ENCODE measurements around the gene ADAMTS17.
"Not testable (repeated sequence)": the region's sequence is repeated elsewhere in the genome, so short reads cannot be mapped to it uniquely, and the experiment has no call there.

ADAMTS17 gene

GRCh38 chr15:100093211-100094126, 248.3 kb downstream of the ADAMTS17 start:
- no peak for DNase-seq (ENCODE audit: low read depth in 1 of 2, low spot score in 1 of 2)

GRCh38 chr15:100092034-100092433, 249.7 kb downstream of the ADAMTS17 start:
- no peak for DNase-seq (ENCODE audit: low read depth in 1 of 2, low spot score in 1 of 2)

- DNase-seq (ENCODE audit: low read depth in 1 of 2, low spot score in 1 of 2), result no peak
These were observed 251.4 kb downstream of the ADAMTS17 start for GRCh38 chr15:100090411-100090810.

GRCh38 chr15:100084042-100084821, 257.5 kb downstream of the ADAMTS17 start:
- not testable (repeated sequence) for DNase-seq (ENCODE audit: low read depth in 1 of 2, low spot score in 1 of 2)

- DNase-seq (ENCODE audit: low read depth in 1 of 2, low spot score in 1 of 2), result no peak
These were observed 258.2 kb downstream of the ADAMTS17 start for GRCh38 chr15:100083572-100083971.

- DNase-seq (ENCODE audit: low read depth in 1 of 2, low spot score in 1 of 2), result no peak
These were observed 258.9 kb downstream of the ADAMTS17 start for GRCh38 chr15:100082761-100083402.

- no peak for DNase-seq (ENCODE audit: low read depth in 1 of 2, low spot score in 1 of 2)
These were observed 260.3 kb downstream of the ADAMTS17 start for GRCh38 chr15:100081454-100081853.

GRCh38 chr15:100078511-100079220, 263.1 kb downstream of the ADAMTS17 start:
- no peak for DNase-seq (ENCODE audit: low read depth in 1 of 2, low spot score in 1 of 2)

- no peak for DNase-seq (ENCODE audit: low read depth in 1 of 2, low spot score in 1 of 2)
These were observed 266.5 kb downstream of the ADAMTS17 start for GRCh38 chr15:100075229-100075628.

GRCh38 chr15:100073982-100074381, 267.8 kb downstream of the ADAMTS17 start:
- DNase-seq (ENCODE audit: low read depth in 1 of 2, low spot score in 1 of 2), result no peak

- DNase-seq (ENCODE audit: low read depth in 1 of 2, low spot score in 1 of 2), result not testable (repeated sequence)
These were observed 275.1 kb downstream of the ADAMTS17 start for GRCh38 chr15:100066521-100067280.

GRCh38 chr15:100061944-100062343, 279.8 kb downstream of the ADAMTS17 start:
- no peak for DNase-seq (ENCODE audit: low read depth in 1 of 2, low spot score in 1 of 2)

GRCh38 chr15:100060276-100060926, 281.4 kb downstream of the ADAMTS17 start:
- no peak for DNase-seq (ENCODE audit: low read depth in 1 of 2, low spot score in 1 of 2)

- no peak for DNase-seq (ENCODE audit: low read depth in 1 of 2, low spot score in 1 of 2)
These were observed 282.3 kb downstream of the ADAMTS17 start for GRCh38 chr15:100059521-100059920.

- DNase-seq (ENCODE audit: low read depth in 1 of 2, low spot score in 1 of 2), result no peak
These were observed 282.7 kb downstream of the ADAMTS17 start for GRCh38 chr15:100059094-100059493.

- no peak for DNase-seq (ENCODE audit: low read depth in 1 of 2, low spot score in 1 of 2)
These were observed 283.3 kb downstream of the ADAMTS17 start for GRCh38 chr15:100058458-100058857.

- DNase-seq (ENCODE audit: low read depth in 1 of 2, low spot score in 1 of 2), result no peak
These were observed 284.5 kb downstream of the ADAMTS17 start for GRCh38 chr15:100057281-100057680.

GRCh38 chr15:100056411-100057072, 285.2 kb downstream of the ADAMTS17 start:
- DNase-seq (ENCODE audit: low read depth in 1 of 2, low spot score in 1 of 2), result no peak

GRCh38 chr15:100055821-100056220, 286.0 kb downstream of the ADAMTS17 start:
- DNase-seq (ENCODE audit: low read depth in 1 of 2, low spot score in 1 of 2), result no peak

Data from stimulated activated CD4-positive, alpha-beta T cell treated with anti-CD3 and anti-CD28 coated beads, Interleukin-15, amount 100 ng/mL, for 1 hour (primary cell).